Mammary epithelial cell (primary cell): ENCODE data around the gene CYTH4.

ENCODE experiments used
- CTCF ChIP-seq, 2 donors: IDR thresholded peaks in 1 of 2; conservative IDR thresholded peaks in 1 of 2; 2 replicates each; pipeline ENCODE4 v1.5.1; 2011 to 2012; ENCODE audit warnings: inconsistent platforms in 2 of 2, low read length in 2 of 2, mild to moderate bottlenecking in 2 of 2, control low read depth in 1 of 2, low read depth in 1 of 2; ENCODE audit not compliant: insufficient read depth in 1 of 2; ENCODE audit errors: extremely low read depth in 1 of 2
- EZH2 ChIP-seq: IDR thresholded peaks from 2 replicates; pipeline ENCODE4 v1.6.1; 2012; ENCODE audit warnings: low read length, inconsistent platforms, borderline replicate concordance

GRCh38 chr22:37325039-37325395, 42.7 kb downstream of the CYTH4 start:
- TF ChIP-seq CTCF (conservative IDR thresholded peaks at IDR 0.05 in 1 of 2, IDR thresholded peaks at IDR 0.05 in 1 of 2; ENCODE audit: extremely low read depth in 1 of 2, insufficient read depth in 1 of 2, low read depth in 1 of 2, low read length in 2 of 2): no peak
- TF ChIP-seq EZH2: no peak
